ENCODE data around the gene CNIH1. TPM values are rescaled to one million over a fixed set of nuclear protein-coding genes. Genes with fewer than 3 reads are reported as not detected.

The CNIH1 gene
- total and polyA plus RNA-seq, 8 donors, result 4.7 to 78.5 (median 34.6) TPM

GRCh38 chr14:54489318-54489683, 48.1 kb upstream of the CNIH1 start:
- no peaks in the 10 kb centered on the region for H3K36me3 ChIP-seq
- TF ChIP-seq POLR2A (IDR thresholded peaks at IDR 0.05) (no peak), POLR2AphosphoS5 (IDR thresholded peaks at IDR 0.05) (no peak), EP300 (IDR thresholded peaks at IDR 0.05) (no peak)
- TF ChIP-seq, protein P1, sequence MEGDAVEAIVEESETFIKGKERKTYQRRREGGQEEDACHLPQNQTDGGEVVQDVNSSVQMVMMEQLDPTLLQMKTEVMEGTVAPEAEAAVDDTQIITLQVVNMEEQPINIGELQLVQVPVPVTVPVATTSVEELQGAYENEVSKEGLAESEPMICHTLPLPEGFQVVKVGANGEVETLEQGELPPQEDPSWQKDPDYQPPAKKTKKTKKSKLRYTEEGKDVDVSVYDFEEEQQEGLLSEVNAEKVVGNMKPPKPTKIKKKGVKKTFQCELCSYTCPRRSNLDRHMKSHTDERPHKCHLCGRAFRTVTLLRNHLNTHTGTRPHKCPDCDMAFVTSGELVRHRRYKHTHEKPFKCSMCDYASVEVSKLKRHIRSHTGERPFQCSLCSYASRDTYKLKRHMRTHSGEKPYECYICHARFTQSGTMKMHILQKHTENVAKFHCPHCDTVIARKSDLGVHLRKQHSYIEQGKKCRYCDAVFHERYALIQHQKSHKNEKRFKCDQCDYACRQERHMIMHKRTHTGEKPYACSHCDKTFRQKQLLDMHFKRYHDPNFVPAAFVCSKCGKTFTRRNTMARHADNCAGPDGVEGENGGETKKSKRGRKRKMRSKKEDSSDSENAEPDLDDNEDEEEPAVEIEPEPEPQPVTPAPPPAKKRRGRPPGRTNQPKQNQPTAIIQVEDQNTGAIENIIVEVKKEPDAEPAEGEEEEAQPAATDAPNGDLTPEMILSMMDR (IDR thresholded peaks at IDR 0.05), result no peak
- intact Hi-C loops (cut with DNase I; ENCODE audit: low total_unique reads), result no loop called here
- WGBS, 5 donors, result 21 to 30% (median 26%) methylated on average over 5 of the region's 5 CpGs
- no peaks in the 10 kb centered on the region for H3K27me3 ChIP-seq
- H3K9me3 ChIP-seq, result no peaks in the 10 kb centered on the region
- DNase-seq, result no peak
- H3K4me1 ChIP-seq, result peaks cover 20 to 55% (median 40%) of the 10 kb centered on the region in 4 donors
- H3K27ac ChIP-seq, result peak overlapping the region; percentile 83 to 98 (median 93)
- peak overlapping the region; percentile 67 to 92 (median 80) for H3K4me3 ChIP-seq

DNA sequence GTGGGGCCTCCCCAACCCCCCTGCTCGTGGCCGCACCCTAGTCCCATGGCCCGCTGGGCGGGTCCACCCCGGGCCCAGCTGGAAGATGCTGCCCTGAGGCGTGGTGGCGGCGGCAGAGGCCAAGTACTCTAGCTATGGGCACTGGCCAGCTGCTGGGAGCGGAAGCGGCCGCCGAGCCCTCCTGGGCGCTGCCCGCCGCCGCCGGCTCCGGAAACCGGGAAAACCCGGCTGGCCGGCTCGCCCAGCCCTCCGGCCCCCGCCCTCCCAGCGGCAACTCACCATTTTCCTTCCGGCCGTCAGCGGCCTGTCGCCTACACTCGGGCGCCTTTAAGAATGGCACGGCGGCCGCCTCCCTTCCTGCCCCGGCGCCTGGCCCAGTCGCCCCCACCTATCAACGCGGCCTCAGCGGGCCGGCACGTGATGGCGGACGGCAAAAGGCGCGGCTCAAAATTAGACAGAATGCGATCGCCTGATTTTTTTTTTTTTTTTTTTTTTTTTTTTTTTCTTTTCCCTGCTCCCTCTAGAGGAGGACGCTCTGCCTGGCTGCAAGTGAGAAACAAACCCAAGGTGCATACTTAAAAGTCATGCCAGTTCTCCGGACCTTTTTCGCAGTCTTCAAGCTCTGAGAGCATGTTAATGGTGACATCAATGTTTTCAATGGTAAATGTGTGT, 47.6 kb upstream of the CNIH1 start, which contains the start of gene GMFB:
GMFB (minus strand) TSS at position 335 of the 672 bp plus-strand sequence; CDS start at position 282, 53 bp downstream.
- DNase-seq, result peak; percentile 93 to 97
- Histone ChIP-seq H3K9me3 (no peaks in the 10 kb centered on the region), H3K4me1 (peaks cover 20 to 60% (median 42%) of the 10 kb centered on the region in 4 donors), H3K27me3 (no peaks in the 10 kb centered on the region), H3K4me3 (peak within 1 kb of the TSS; percentile 67 to 92 (median 80)), H3K36me3 (no peaks in the 10 kb centered on the region), H3K27ac (peak within 1 kb of the TSS; percentile 89 to 99 (median 96))
- WGBS, 5 donors, result 0 to 1% (median 0%) methylated on average over 32 to 51 of the region's 51 CpGs
- intact Hi-C loops (cut with DNase I; ENCODE audit: low total_unique reads), result no loop called here
- no peak for TF ChIP-seq EP300 (IDR thresholded peaks at IDR 0.05)
- no peak for TF ChIP-seq POLR2A (IDR thresholded peaks at IDR 0.05)
- TF ChIP-seq, protein P1 (IDR thresholded peaks at IDR 0.05), result peak in 3 of 7 experiments; percentile 26 to 73 (median 34)
- peak; percentile 69 to 94 (median 92) for TF ChIP-seq POLR2AphosphoS5 (IDR thresholded peaks at IDR 0.05)

GRCh38 chr14:54488318-54488645, 47.1 kb upstream of the CNIH1 start:
- intact Hi-C loops (cut with DNase I; ENCODE audit: low total_unique reads), result no loop called here
- H3K4me1 ChIP-seq, result peaks cover 20 to 65% (median 44%) of the 10 kb centered on the region in 4 donors
- peak overlapping the region; percentile 67 to 92 (median 80) for H3K4me3 ChIP-seq
- TF ChIP-seq POLR2AphosphoS5 (IDR thresholded peaks at IDR 0.05), result no peak
- TF ChIP-seq, protein P1 (IDR thresholded peaks at IDR 0.05), result peak in 1 of 7 experiments; percentile 3
- no peaks in the 10 kb centered on the region for H3K9me3 ChIP-seq
- DNase-seq, result no peak
- H3K27me3 ChIP-seq, result no peaks in the 10 kb centered on the region
- H3K27ac ChIP-seq, result peak overlapping the region; percentile 89 to 99 (median 96)
- 0 to 2% (median 0%) methylated on average over 9 of the region's 9 CpGs for WGBS, 5 donors
- peaks cover under 1 to 2% (median under 1%) of the 10 kb centered on the region in 4 donors for H3K36me3 ChIP-seq

DNA sequence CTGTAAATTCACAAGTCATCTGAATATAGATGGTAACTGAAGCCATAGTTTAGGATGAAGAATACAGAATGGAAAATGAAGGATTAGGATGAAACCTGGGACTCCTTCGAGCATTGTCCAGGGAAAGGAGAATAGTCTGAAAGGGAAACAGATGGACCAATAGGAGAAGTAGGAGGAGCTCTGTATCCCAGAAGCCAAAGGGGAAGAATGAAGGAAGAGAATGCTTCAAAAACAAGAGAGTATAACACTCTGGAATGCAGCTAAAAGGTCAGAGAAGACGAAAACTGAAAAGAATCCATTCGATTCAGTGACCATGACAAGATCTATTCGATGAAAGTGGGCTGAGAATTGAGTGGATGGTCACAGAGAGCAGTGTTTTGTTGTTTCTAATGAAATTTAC, 46.6 kb upstream of the CNIH1 start:
- Histone ChIP-seq H3K4me1 (peaks cover 20 to 68% (median 46%) of the 10 kb centered on the region in 4 donors), H3K9me3 (no peaks in the 10 kb centered on the region), H3K27ac (peak overlapping the region in 4 of 5 donors; percentile 89 to 98 (median 94)), H3K36me3 (peaks cover 5 to 7% (median 6%) of the 10 kb centered on the region in 4 donors), H3K27me3 (no peaks in the 10 kb centered on the region), H3K4me3 (peak overlapping the region; percentile 67 to 92 (median 80))
- no peak for TF ChIP-seq POLR2A (IDR thresholded peaks at IDR 0.05)
- no peak for TF ChIP-seq POLR2AphosphoS5 (IDR thresholded peaks at IDR 0.05)
- TF ChIP-seq, protein P1 (IDR thresholded peaks at IDR 0.05), result no peak
- no peak for TF ChIP-seq EP300 (IDR thresholded peaks at IDR 0.05)
- DNase-seq, result peak in 1 of 2 donors; percentile 36
- intact Hi-C loops (cut with DNase I; ENCODE audit: low total_unique reads), result no loop called here
- 34 to 47% (median 41%) methylated on average over 4 of the region's 4 CpGs for WGBS, 5 donors
